ENCODE measurements around the gene EPHA4.

The EPHA4 gene

DNA sequence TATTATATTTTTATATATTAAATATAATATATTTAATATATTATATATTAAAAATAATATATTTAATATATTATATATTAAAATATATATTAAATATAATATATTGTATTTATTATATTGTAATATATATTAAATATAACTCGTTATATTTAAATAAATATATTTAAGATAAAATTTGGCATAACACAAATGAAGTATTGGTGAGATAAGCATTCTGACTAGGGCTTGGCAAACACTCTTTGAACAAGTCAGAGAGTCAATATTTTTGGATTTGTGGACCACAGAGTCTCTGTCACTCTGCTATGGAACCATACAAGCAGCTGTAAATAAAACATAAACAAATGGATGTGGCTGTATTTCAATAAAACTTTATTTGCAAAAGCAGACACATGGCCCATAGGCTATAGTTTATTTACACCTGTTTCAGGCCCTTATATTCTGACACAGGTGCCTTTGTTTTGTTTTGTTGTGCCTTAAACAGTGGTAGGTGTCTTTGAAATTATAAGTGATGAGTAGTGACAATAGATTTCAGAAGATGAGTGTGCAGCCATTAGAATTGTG lies 190.1 kb downstream of the EPHA4 start:
- DNase-seq = no peak

DNA sequence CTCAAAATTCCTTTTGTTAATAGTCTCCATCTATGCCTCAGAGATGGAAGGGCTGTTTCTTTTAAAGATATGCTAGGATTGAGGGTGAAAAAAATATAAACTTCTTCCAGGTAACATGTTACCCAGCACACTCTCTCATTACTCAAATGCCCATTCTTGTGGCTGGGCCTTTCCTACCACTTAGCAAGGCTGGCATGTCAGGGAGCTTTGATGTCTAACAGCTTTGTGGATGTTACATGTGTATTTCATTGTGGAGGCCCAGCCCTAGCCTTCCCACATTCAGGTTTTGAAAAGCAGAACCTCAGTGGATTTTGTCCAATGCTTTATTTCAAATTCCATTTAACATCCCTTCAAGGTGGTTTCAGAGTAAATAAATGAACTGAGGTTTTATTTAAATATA lies 191.4 kb downstream of the EPHA4 start:
- no peak for DNase-seq

DNA sequence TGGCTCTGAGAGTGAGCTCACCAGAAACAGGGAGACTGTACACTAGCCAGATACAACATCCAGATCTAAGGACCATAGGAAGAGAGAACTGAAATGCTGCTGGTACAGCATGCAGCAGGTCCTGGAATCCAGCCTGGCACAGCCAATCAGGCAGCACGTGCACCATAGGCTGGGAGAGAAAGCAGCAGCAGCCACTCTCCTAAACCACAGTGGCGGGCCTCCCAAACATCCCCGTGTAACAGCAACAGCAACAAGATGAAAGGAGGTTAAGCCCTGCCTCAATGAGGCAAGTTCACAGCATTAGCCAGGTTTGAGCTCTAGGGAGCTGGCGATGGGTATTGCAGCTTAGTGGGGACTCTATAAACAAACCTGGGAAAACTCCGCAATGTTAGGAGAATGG lies 192.0 kb downstream of the EPHA4 start:
- DNase-seq = no peak

DNA sequence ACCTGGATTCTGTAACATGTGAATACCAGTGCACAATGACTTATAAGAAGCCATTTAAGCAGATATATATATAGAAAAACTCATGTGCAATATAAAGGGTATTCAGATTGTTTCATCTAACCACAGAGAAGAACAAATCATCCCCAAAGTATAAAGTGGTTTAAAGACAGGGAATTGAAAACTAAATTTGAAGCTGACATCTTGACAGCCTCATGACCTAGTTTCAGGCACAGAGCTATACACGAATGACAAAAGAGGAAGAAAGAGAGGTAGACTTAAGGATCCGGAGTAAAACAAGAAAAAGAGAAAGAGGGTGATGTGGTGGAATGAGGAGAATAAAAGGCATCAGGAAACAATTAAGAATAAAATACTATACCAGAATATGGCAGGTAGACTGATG lies 194.5 kb downstream of the EPHA4 start:
- DNase-seq = no peak

DNA sequence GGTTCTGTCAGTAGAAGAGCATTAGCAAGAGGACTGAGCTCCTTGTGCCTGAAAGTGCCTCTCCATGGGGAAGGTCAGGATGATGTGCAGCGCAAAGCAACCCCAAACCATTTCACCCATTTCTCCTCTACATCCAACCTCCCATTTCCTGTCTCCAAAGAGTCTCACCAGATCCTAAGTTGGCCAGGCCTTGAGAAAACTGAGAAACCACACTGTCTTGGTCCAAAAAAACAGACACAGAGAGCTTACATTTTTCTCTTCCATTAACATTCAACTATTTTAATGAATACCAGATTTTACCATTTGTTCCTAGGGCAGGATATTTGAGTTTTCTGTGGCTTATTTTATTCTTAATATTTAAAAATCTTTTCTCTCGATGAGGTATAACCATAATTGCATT lies 195.0 kb downstream of the EPHA4 start:
- DNase-seq = no peak

DNA sequence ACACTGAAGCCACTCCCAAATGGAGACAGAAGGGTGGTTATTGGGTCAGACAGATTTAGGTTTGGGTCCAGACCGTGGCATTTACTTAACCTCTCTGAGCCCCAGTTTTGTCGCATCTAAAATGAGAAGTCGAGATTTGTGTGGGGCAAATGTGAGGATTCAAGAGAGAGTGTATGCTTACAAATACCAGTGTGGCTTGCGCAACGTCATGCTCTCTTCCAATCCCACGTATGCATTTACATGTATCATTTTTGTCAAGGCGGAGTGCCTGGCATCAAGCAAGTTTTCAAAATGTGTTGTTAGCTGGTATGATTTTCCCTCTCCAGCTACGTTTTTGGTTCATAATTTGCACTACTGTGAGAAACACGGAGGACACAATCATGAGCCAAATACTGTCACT lies 197.9 kb downstream of the EPHA4 start:
- DNase-seq = no peak

DNA sequence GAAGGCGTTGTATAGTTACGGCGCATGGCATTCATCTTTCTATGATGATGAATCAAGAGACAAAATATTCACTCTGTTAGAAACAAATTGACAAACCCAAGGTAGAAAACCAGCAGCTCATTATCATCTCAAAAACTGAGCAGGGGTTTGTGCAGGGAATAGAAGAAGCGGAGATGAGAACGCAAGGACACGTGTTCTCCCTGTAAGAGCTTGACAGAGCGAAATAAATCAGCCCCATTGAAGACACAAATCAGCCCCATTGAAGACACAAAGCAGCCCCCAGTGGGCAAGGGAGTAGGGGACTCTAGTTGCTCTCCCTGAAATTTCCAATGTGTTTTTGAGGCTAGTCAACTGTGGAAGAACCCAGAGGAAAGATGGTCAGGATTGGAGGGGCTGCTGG lies 199.2 kb downstream of the EPHA4 start:
- DNase-seq = no peak

DNA sequence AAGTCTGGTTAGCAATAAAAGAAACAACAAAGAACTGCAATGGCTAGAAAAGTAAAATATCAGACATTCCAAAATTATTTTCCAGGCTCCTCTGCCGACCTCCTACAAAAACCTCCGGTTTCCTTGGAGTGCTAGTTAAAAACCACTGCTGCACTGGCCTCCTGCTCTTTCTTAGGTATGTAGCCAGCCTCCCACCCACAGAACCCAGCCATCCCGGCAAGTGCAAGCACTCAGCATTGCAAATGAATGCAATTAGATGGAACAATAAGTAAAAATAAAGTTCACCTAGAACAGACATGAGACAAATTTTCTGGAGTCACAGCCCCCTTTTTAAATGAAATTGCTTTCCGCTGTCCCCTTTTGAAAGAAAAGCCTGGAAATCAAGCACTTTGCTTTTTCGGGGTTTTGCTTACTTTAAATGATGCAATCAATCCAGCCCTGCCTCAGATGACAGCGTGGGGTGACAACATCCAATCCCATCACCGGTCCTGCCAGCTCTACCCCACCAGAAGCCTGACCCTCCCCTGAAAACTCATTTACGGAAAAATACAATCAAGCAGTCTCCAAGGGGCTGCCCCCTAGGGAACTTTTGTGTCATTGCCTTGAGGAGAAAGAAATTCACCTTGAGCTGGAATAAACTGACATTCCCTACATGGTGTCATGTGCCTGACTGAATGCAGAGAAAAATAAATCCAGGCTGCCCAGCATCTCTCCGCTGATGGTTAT lies 199.8 kb downstream of the EPHA4 start:
- peak in 1 of 2 experiments; percentile 9 for DNase-seq

DNA sequence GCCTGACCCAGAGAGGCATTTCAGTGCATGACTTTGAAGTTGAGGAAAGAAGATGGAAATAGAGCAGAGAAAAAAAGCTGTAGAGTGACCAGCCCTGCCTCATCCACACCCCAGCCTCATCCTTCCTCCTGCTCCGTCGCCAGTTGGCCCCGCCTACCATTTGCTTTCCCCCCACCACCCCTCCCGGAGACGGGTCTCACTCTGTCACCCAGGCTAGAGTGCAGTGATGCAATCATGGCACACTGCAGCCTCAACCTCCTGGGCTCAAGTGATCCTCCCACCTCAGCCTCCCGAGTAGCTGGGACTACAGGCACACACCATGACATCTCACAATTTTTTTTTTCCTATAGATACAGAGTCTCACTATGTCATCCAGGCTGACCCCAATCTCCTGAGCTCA lies 200.8 kb downstream of the EPHA4 start:
- DNase-seq = no peak

DNA sequence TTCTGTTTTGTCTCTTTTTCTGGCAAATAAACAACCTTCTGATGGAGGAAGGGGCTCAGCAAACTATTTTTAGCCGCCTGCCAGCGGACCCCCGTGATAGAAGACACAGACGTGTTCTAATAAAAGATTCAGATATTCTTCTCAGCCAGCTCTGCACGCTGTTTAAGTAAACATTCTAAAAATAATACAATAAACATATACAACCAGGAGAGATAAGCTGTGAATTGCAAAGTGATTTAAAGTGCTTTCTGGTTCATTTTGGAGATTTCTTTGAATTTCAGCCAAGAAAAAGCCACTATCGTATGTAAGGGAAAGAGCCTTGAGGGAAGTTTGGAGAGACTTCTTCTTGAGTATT lies 201.3 kb downstream of the EPHA4 start:
- no peak for DNase-seq

DNA sequence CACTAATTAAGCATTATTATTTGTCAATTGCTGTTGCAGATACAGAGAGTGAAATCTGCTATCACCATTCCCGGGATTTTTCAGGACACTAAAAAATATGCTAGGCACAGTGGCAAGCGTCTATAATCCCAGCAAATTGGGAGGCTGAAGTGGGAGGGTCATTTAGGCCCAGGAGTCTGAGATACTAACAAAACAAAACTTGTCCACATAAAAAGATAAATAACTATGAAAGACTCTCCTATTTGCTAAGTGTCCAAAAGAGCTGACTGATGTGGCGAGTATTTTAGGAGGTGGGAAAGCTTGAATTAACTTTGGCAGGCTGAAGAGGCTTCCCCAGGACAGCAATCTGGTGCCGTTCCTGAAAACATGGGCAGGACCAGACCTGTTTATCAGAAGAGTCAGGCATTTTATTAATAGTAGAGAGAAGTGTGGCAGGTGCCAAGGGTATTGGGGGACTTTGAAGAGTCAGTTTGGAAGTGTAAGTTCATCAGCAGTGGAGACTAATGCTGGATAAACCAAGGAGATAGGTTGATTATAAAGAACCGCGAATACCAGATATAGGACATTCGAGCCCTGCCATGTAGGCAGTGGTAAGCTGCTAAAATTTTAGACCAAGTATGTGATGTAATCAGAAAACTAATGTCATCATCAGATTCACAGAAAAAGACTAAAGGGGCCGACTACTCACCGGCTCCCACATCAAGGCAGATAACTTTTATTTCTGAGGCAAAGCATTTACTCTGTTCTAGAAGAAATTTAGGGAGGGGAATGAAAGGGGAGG lies 201.8 kb downstream of the EPHA4 start:
- DNase-seq = peak in 1 of 2 experiments; percentile 44
